AG09319 (cell line): ENCODE measurements around the gene PPIL1.

Source experiments
- DNase-seq: peaks from one replicate; pipeline ENCODE4 v3.0.0-alpha.2; 2010; ENCODE audit warnings: low read depth; ENCODE audit errors: extremely low read depth
- CTCF ChIP-seq: IDR thresholded peaks from 2 replicates; pipeline ENCODE4 v1.5.1; 2011; ENCODE audit warnings: low read depth, mild to moderate bottlenecking, inconsistent platforms, low read length, moderate library complexity

PPIL1 gene

GRCh38 chr6:36874443-36875249, at the start of gene PPIL1:
TSS of gene PPIL1 (minus strand) at chr6:36874803. CDS start at chr6:36874772, 31 bp downstream.
- no peak for TF ChIP-seq CTCF
- no peak for DNase-seq

- DNase-seq, result no peak
- no peak for TF ChIP-seq CTCF
Measured at GRCh38 chr6:36924131-36924530, 49.5 kb upstream of the PPIL1 start.

GRCh38 chr6:36920546-36920945, 45.9 kb upstream of the PPIL1 start:
- no peak for DNase-seq
- no peak for TF ChIP-seq CTCF

GRCh38 chr6:36920049-36920448, 45.4 kb upstream of the PPIL1 start:
- no peak for TF ChIP-seq CTCF
- no peak for DNase-seq

GRCh38 chr6:36917541-36918193, 43.1 kb upstream of the PPIL1 start:
- no peak for TF ChIP-seq CTCF
- peak; percentile 82 for DNase-seq

- no peak for DNase-seq
- no peak for TF ChIP-seq CTCF
Measured at GRCh38 chr6:36916126-36916525, 41.5 kb upstream of the PPIL1 start.

GRCh38 chr6:36915599-36915998, 41.0 kb upstream of the PPIL1 start:
- no peak for TF ChIP-seq CTCF
- no peak for DNase-seq
